GM10266 (cell line): ENCODE measurements around the gene B4GALT7.
"Not testable (repeated sequence)": the region's sequence is repeated elsewhere in the genome, so short reads cannot be mapped to it uniquely, and the experiment has no call there.

Source experiments
- DNase-seq: peaks from one replicate; pipeline ENCODE4 v3.0.0; 2012; ENCODE audit errors: extremely low spot score
- CTCF ChIP-seq: IDR thresholded peaks from 2 replicates; pipeline ENCODE4 v1.5.1; 2012; ENCODE audit warnings: mild to moderate bottlenecking, low read depth; ENCODE audit not compliant: control insufficient read depth, insufficient read depth; ENCODE audit errors: missing control alignments

B4GALT7 gene

GRCh38 chr5:177557041-177557647 lies 42.8 kb upstream of the B4GALT7 start:
- DNase-seq = no peak
- no peak for TF ChIP-seq CTCF

GRCh38 chr5:177557796-177558195 lies 42.1 kb upstream of the B4GALT7 start:
- TF ChIP-seq CTCF = no peak
- no peak for DNase-seq

- DNase-seq = not testable (repeated sequence)
Observed at GRCh38 chr5:177559446-177559941, 40.4 kb upstream of the B4GALT7 start.

GRCh38 chr5:177565046-177565445 lies 34.9 kb upstream of the B4GALT7 start:
- no peak for DNase-seq
- TF ChIP-seq CTCF = no peak

GRCh38 chr5:177568326-177568725 lies 31.6 kb upstream of the B4GALT7 start:
- no peak for TF ChIP-seq CTCF
- no peak for DNase-seq

GRCh38 chr5:177569894-177570293 lies 30.0 kb upstream of the B4GALT7 start:
- TF ChIP-seq CTCF = no peak

GRCh38 chr5:177575488-177575887 lies 24.4 kb upstream of the B4GALT7 start:
- DNase-seq = no peak
- no peak for TF ChIP-seq CTCF

More at GRCh38 chr5:177569894-177570293, 30.0 kb upstream of the B4GALT7 start:
- DNase-seq = no peak

GRCh38 chr5:177576169-177576568 lies 23.8 kb upstream of the B4GALT7 start:
- DNase-seq = no peak
- TF ChIP-seq CTCF = no peak
